Measurements from ENCODE around the gene PAPOLG. TPM values are rescaled to one million over a fixed set of nuclear protein-coding genes. Genes with fewer than 3 reads are reported as not detected.
"Not testable (repeated sequence)": the region's sequence is repeated elsewhere in the genome, so short reads cannot be mapped to it uniquely, and the experiment has no call there.

PAPOLG gene
- polyA plus RNA-seq, 3 donors, result 22.8 to 24.6 (median 23.3) TPM

- DNase-seq (ENCODE audit: low read depth in 3 of 3, low spot score in 2 of 3), result no peak
These were observed 65.7 kb downstream of the PAPOLG start for GRCh38 chr2:60821587-60822302.

- DNase-seq (ENCODE audit: low read depth in 3 of 3, low spot score in 2 of 3), result no peak
These were observed 66.9 kb downstream of the PAPOLG start for GRCh38 chr2:60822987-60823386.

- no peak for DNase-seq (ENCODE audit: low read depth in 3 of 3, low spot score in 2 of 3)
These were observed 67.7 kb downstream of the PAPOLG start for GRCh38 chr2:60823694-60824305.

- DNase-seq (ENCODE audit: low read depth in 3 of 3, low spot score in 2 of 3), result no peak
These were observed 69.6 kb downstream of the PAPOLG start for GRCh38 chr2:60825666-60826065.

GRCh38 chr2:60826111-60826510 is 70.0 kb downstream of the PAPOLG start:
- DNase-seq (ENCODE audit: low read depth in 3 of 3, low spot score in 2 of 3), result no peak

- DNase-seq (ENCODE audit: low read depth in 3 of 3, low spot score in 2 of 3), result not testable (repeated sequence)
These were observed 70.8 kb downstream of the PAPOLG start for GRCh38 chr2:60826860-60827259.

GRCh38 chr2:60827369-60827768 is 71.3 kb downstream of the PAPOLG start:
- no peak for DNase-seq (ENCODE audit: low read depth in 3 of 3, low spot score in 2 of 3)

GRCh38 chr2:60830991-60831390 is 74.9 kb downstream of the PAPOLG start:
- DNase-seq (ENCODE audit: low read depth in 3 of 3, low spot score in 2 of 3), result no peak

GRCh38 chr2:60831921-60832320 is 75.9 kb downstream of the PAPOLG start:
- DNase-seq (ENCODE audit: low read depth in 3 of 3, low spot score in 2 of 3), result no peak

GRCh38 chr2:60832621-60833020 is 76.6 kb downstream of the PAPOLG start:
- DNase-seq (ENCODE audit: low read depth in 3 of 3, low spot score in 2 of 3), result no peak

- DNase-seq (ENCODE audit: low read depth in 3 of 3, low spot score in 2 of 3), result no peak
These were observed 78.2 kb downstream of the PAPOLG start for GRCh38 chr2:60834270-60834717.

- DNase-seq (ENCODE audit: low read depth in 3 of 3, low spot score in 2 of 3), result no peak
These were observed 80.4 kb downstream of the PAPOLG start for GRCh38 chr2:60836491-60836890.

GRCh38 chr2:60837123-60837522 is 81.1 kb downstream of the PAPOLG start:
- no peak for DNase-seq (ENCODE audit: low read depth in 3 of 3, low spot score in 2 of 3)

GRCh38 chr2:60838481-60838880 is 82.4 kb downstream of the PAPOLG start:
- no peak for DNase-seq (ENCODE audit: low read depth in 3 of 3, low spot score in 2 of 3)

- DNase-seq (ENCODE audit: low read depth in 3 of 3, low spot score in 2 of 3), result no peak
These were observed 83.2 kb downstream of the PAPOLG start for GRCh38 chr2:60839126-60839813.

GRCh38 chr2:60840880-60841279 is 84.8 kb downstream of the PAPOLG start:
- DNase-seq (ENCODE audit: low read depth in 3 of 3, low spot score in 2 of 3), result no peak

- DNase-seq (ENCODE audit: low read depth in 3 of 3, low spot score in 2 of 3), result no peak
These were observed 86.9 kb downstream of the PAPOLG start for GRCh38 chr2:60843006-60843405.

GRCh38 chr2:60844105-60844504 is 88.0 kb downstream of the PAPOLG start:
- no peak for DNase-seq (ENCODE audit: low read depth in 3 of 3, low spot score in 2 of 3)

- DNase-seq (ENCODE audit: low read depth in 3 of 3, low spot score in 2 of 3), result no peak
These were observed 91.8 kb downstream of the PAPOLG start for GRCh38 chr2:60847854-60848253.
